Keratinocyte (primary cell): ENCODE data around the gene ADAMTSL1. TPM values are rescaled to one million over a fixed set of nuclear protein-coding genes. Genes with fewer than 3 reads are reported as not detected.

Experiments
- DNase-seq: peaks from one replicate; pipeline ENCODE4 v3.0.0-alpha.2; 2011; ENCODE audit warnings: low read depth, missing footprints, low spot score
- FAIRE-seq: peaks from 2 replicates; lab custom pipeline; 2011; peaks lifted over from hg19 to GRCh38; lab: Jason Lieb, UNC
- H2AFZ ChIP-seq: 2 replicates; pipeline ENCODE4 v1.6.0; 2012; ENCODE audit warnings: low read length, control low read depth, inconsistent platforms; ENCODE audit not compliant: control insufficient read depth
- H3K27ac ChIP-seq: 2 replicates; pipeline ENCODE4 v1.5.1; 2011; ENCODE audit warnings: low read length; ENCODE audit not compliant: control insufficient read depth, insufficient read depth
- H3K27me3 ChIP-seq: 3 replicates; pipeline ENCODE4 v1.6.0; 2011; ENCODE audit warnings: low read length; ENCODE audit not compliant: control insufficient read depth, insufficient read depth; ENCODE audit errors: extremely low read depth
- H3K36me3 ChIP-seq, 2 experiments: 2 replicates in 1 of 2; 3 replicates in 1 of 2; pipeline ENCODE4 v1.5.1; 2011; ENCODE audit warnings: low read length in 2 of 2, mild to moderate bottlenecking in 1 of 2; ENCODE audit not compliant: control insufficient read depth in 2 of 2, insufficient read depth in 2 of 2; ENCODE audit errors: extremely low read depth in 1 of 2
- H3K4me1 ChIP-seq: 3 replicates; pipeline ENCODE4 v1.5.1; 2011; ENCODE audit warnings: low read length; ENCODE audit not compliant: control insufficient read depth, insufficient read depth; ENCODE audit errors: extremely low read depth
- H3K4me2 ChIP-seq: 3 replicates; pipeline ENCODE4 v1.6.0; 2011; ENCODE audit warnings: low read depth, low read length; ENCODE audit not compliant: control insufficient read depth, insufficient read depth; ENCODE audit errors: extremely low read depth
- H3K4me3 ChIP-seq, 3 experiments: fragments of 200-600 bp in 1 of 3; sonication (generic) in 1 of 3; 2 replicates in 2 of 3; 3 replicates in 1 of 3; pipeline ENCODE4 v1.5.1; 2011 to 2016; ENCODE audit warnings: low read length in 3 of 3, mild to moderate bottlenecking in 3 of 3, control low read depth in 2 of 3, inconsistent platforms in 1 of 3, low read depth in 1 of 3, mixed read lengths in 1 of 3, mixed run types in 1 of 3, moderate library complexity in 1 of 3; ENCODE audit not compliant: control insufficient read depth in 2 of 3, insufficient read depth in 2 of 3; ENCODE audit errors: extremely low read depth in 1 of 3
- H3K79me2 ChIP-seq: 2 replicates; pipeline ENCODE4 v1.6.0; 2012; ENCODE audit warnings: low read length; ENCODE audit not compliant: control insufficient read depth, insufficient read depth
- H3K9ac ChIP-seq: 3 replicates; pipeline ENCODE4 v1.6.0; 2011; ENCODE audit warnings: low read length; ENCODE audit not compliant: control insufficient read depth, insufficient read depth; ENCODE audit errors: extremely low read depth
- H3K9me1 ChIP-seq: 3 replicates; pipeline ENCODE4 v1.6.0; 2011; ENCODE audit warnings: low read length; ENCODE audit not compliant: control insufficient read depth, insufficient read depth; ENCODE audit errors: extremely low read depth
- H3K9me3 ChIP-seq: 2 replicates; pipeline ENCODE4 v1.5.1; 2012; ENCODE audit warnings: low read depth, low read length; ENCODE audit not compliant: control insufficient read depth
- H4K20me1 ChIP-seq: 3 replicates; pipeline ENCODE4 v1.6.0; 2011; ENCODE audit warnings: low read length; ENCODE audit not compliant: control insufficient read depth, insufficient read depth; ENCODE audit errors: extremely low read depth
- EZH2 ChIP-seq: IDR thresholded peaks from one replicate; pipeline ENCODE4 v1.6.1; 2012; ENCODE audit warnings: inconsistent platforms, mild to moderate bottlenecking, low read length, moderate library complexity
- dilution Hi-C: fragments of 300-500 bp; cut with MboI; formaldehyde crosslinking; loops from one replicate; pipeline ENCODE4 v1.7.0; 2020; ENCODE audit warnings: low sequenced_read_pairs; ENCODE audit not compliant: extremely low pct_ligation_motif_present
- polyA plus RNA-seq, 5 experiments: library from polyadenylated mRNA; depleted of rRNA in 3 of 5; stranded (reverse) in 3 of 5; stranded (forward) in 1 of 5; unstranded in 1 of 5; fragments of >200 nt; gene quantifications; 1 replicate in 1 of 5; 2 replicates in 3 of 5; 3 replicates in 1 of 5; pipeline versions ENCODE4 v1.2.1 to v1.2.3, GENCODE V29; 2011 to 2012; ENCODE audit warnings: missing spikeins in 2 of 5, low read depth in 1 of 5, low replicate concordance in 1 of 5
- TF ChIP-seq, protein P1 (sequence below), 3 experiments: IDR thresholded peaks in 1 of 3; conservative IDR thresholded peaks in 1 of 3; optimal IDR thresholded peaks in 1 of 3; 2 replicates in 2 of 3; 3 replicates in 1 of 3; pipeline versions ENCODE3 to v1.5.1; 2011; ENCODE audit warnings: low read length in 3 of 3, mild to moderate bottlenecking in 3 of 3, moderate library complexity in 2 of 3, control low read depth in 1 of 3, inconsistent platforms in 1 of 3; ENCODE audit not compliant: insufficient read depth in 2 of 3; ENCODE audit errors: extremely low read depth in 1 of 3

Gene ADAMTSL1
- polyA plus RNA-seq, 1 donor (not counting 4 experiments of a cell fraction or from before 2014, with no cell fraction given) = 1.1 TPM

DNA sequence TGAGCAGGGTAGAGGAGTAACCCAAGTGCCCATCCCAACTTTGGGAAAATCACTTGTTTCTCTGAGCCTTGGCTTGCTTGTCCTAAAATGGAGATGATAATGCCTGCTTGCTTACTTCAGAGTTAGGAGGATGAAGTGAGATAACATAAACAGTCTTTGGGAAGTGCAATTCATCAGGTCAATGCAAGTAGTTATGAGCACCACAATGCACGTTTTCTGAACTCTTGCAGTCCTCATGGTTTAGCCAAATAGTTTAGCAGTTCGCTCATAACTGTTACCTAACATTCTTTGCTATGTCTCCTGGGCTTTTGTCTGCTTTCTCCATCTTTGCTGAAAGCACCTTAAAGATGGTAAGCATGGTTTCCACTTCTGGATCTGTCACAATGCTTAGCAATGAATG lies 270.0 kb downstream of the ADAMTSL1 start:
- Histone ChIP-seq H3K9ac (no peak overlapping the region), H3K4me3 (no peak overlapping the region), H3K79me2 (no peaks in the 10 kb centered on the region), H3K9me1 (no peaks in the 10 kb centered on the region), H2AFZ (peak overlapping the region; percentile 28), H3K4me1 (no peaks in the 10 kb centered on the region), H3K9me3 (no peaks in the 10 kb centered on the region), H3K27ac (no peak overlapping the region), H3K36me3 (no peaks in the 10 kb centered on the region), H3K4me2 (no peak overlapping the region), H4K20me1 (no peaks in the 10 kb centered on the region), H3K27me3 (no peaks in the 10 kb centered on the region)
- DNase-seq (no peak), FAIRE-seq (peak; percentile 71)
- dilution Hi-C loops = no loop called here
- TF ChIP-seq EZH2 = no peak
- TF ChIP-seq, protein P1, sequence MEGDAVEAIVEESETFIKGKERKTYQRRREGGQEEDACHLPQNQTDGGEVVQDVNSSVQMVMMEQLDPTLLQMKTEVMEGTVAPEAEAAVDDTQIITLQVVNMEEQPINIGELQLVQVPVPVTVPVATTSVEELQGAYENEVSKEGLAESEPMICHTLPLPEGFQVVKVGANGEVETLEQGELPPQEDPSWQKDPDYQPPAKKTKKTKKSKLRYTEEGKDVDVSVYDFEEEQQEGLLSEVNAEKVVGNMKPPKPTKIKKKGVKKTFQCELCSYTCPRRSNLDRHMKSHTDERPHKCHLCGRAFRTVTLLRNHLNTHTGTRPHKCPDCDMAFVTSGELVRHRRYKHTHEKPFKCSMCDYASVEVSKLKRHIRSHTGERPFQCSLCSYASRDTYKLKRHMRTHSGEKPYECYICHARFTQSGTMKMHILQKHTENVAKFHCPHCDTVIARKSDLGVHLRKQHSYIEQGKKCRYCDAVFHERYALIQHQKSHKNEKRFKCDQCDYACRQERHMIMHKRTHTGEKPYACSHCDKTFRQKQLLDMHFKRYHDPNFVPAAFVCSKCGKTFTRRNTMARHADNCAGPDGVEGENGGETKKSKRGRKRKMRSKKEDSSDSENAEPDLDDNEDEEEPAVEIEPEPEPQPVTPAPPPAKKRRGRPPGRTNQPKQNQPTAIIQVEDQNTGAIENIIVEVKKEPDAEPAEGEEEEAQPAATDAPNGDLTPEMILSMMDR (optimal IDR thresholded peaks at IDR 0.05 in 1 of 3, IDR thresholded peaks at IDR 0.05 in 1 of 3, conservative IDR thresholded peaks at IDR 0.05 in 1 of 3; ENCODE audit: extremely low read depth in 1 of 3, insufficient read depth in 2 of 3, low read length in 3 of 3) = no peak

DNA sequence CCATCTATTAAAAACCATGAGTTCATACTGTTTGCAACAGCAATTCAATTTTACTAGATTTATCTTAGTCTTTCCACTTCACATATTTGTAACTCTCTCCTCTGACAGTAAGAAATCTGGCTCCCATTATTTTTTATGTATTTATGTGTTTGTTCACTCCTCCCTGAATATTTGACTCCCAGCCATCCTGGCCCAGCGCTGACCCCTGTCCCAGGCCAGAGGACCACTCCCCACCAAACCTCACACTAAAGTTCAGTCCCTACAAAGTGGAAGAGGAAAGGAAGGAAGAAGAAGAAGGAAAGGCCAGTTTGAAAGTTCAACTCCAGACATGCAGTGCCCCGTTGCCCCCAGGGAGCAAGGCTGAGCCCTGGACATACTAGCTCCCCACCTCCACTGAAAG lies 271.8 kb downstream of the ADAMTSL1 start:
- Histone ChIP-seq H2AFZ (no peak overlapping the region), H3K4me3 (no peak overlapping the region), H3K4me1 (no peaks in the 10 kb centered on the region), H3K9me1 (no peaks in the 10 kb centered on the region), H3K79me2 (no peaks in the 10 kb centered on the region), H3K27me3 (no peaks in the 10 kb centered on the region), H3K9me3 (no peaks in the 10 kb centered on the region), H3K9ac (no peak overlapping the region), H3K27ac (no peak overlapping the region), H3K36me3 (no peaks in the 10 kb centered on the region), H3K4me2 (no peak overlapping the region), H4K20me1 (no peaks in the 10 kb centered on the region)
- DNase-seq (no peak), FAIRE-seq (no peak)
- TF ChIP-seq EZH2 = no peak
- TF ChIP-seq, protein P1 (optimal IDR thresholded peaks at IDR 0.05 in 1 of 3, IDR thresholded peaks at IDR 0.05 in 1 of 3, conservative IDR thresholded peaks at IDR 0.05 in 1 of 3; ENCODE audit: extremely low read depth in 1 of 3, insufficient read depth in 2 of 3, low read length in 3 of 3) = no peak
- dilution Hi-C loops = no loop called here
